Heart right ventricle (tissue), 16 donors: ENCODE measurements around the gene UBTF. TPM values are rescaled to one million over a fixed set of nuclear protein-coding genes. Genes with fewer than 3 reads are reported as not detected.

Experiments used
- ATAC-seq, 8 donors: fragments of 200-7000 bp; cut with Tn5 transposase; one replicate each; pipeline ENCODE4 v1.9.1; 2020; ENCODE audit warnings: mild to moderate bottlenecking in 8 of 8, moderate library complexity in 8 of 8, moderate number of reproducible peaks in 1 of 8
- DNase-seq, 2 donors: peaks; one replicate each; pipeline ENCODE4 v3.0.0-alpha.2; 2020
- H3K27ac ChIP-seq, 10 donors: fragments of 200-600 bp; sonication (generic) in 2 of 10; one replicate each; pipeline versions ENCODE4 v1.5.0 to v1.8.0; 2020 to 2022; ENCODE audit warnings: mild to moderate bottlenecking in 3 of 10
- H3K27me3 ChIP-seq, 7 donors: fragments of 200-600 bp; one replicate each; pipeline ENCODE4 v1.8.0; 2021 to 2022; ENCODE audit warnings: mild to moderate bottlenecking in 2 of 7
- H3K36me3 ChIP-seq, 9 donors: fragments of 200-600 bp; sonication (generic) in 1 of 9; one replicate each; pipeline versions ENCODE4 v1.5.0 to v1.8.0; 2020 to 2022; ENCODE audit warnings: mild to moderate bottlenecking in 2 of 9
- H3K4me1 ChIP-seq, 9 donors: fragments of 200-600 bp; sonication (generic) in 1 of 9; one replicate each; pipeline versions ENCODE4 v1.5.0 to v1.8.0; 2020 to 2022; ENCODE audit warnings: mild to moderate bottlenecking in 4 of 9
- H3K4me3 ChIP-seq, 10 donors: fragments of 200-600 bp; sonication (generic) in 2 of 10; one replicate each; pipeline versions ENCODE4 v1.5.0 to v1.8.0; 2020 to 2022; ENCODE audit warnings: mild to moderate bottlenecking in 7 of 10, moderate library complexity in 2 of 10
- H3K9me3 ChIP-seq, 11 donors: fragments of 200-600 bp in 10 of 11; sonication (generic) in 2 of 11; one replicate each; pipeline versions ENCODE4 v1.5.0 to v1.8.0; 2013 to 2022; ENCODE audit warnings: mild to moderate bottlenecking in 2 of 11, control low read depth in 1 of 11, moderate library complexity in 1 of 11
- WGBS, 2 donors: extraction: QIAGEN DNeasy Blood & Tissue Kit; methylation state at CpG; one replicate each; pipeline ENCODE4 v1.1.7; 2013; ENCODE audit warnings: inconsistent platforms in 1 of 2; 5-methylcytosine and 5-hydroxymethylcytosine counted together
- intact Hi-C, 10 donors: fragments of 100-400 bp; cut with DNase I; formaldehyde crosslinking; loops; one replicate each; pipeline versions ENCODE4 v1.11.1 to v1.14.2; 2022
- polyA plus RNA-seq, 2 donors: library from polyadenylated mRNA; stranded (reverse); fragments of 200-250 nt; gene quantifications; one replicate each; pipeline ENCODE4 v1.2.3, GENCODE V29; 2013
- total RNA-seq, 10 donors: library from RNA; stranded (reverse); fragmentation: NEBNext Ultra II Directional in 3 of 10; extraction: Animal tissue kit (Norgen Biotek cat#: 25700) in 3 of 10; gene quantifications; one replicate each; pipeline versions ENCODE4 v1.2.1 to v1.2.4, GENCODE V29; 2021 to 2023
- TF ChIP-seq, protein P1 (sequence below), 9 donors: fragments of 200-600 bp; sonication (generic) in 2 of 9; IDR thresholded peaks; one replicate each; pipeline versions ENCODE4 v1.5.0 to v1.8.0; 2021 to 2022; ENCODE audit warnings: antibody characterized with exemption in 9 of 9, mild to moderate bottlenecking in 5 of 9, moderate library complexity in 1 of 9
- donor health status: Arrhythmogenic right ventricular cardiomyopathy.
- donor health status: ischemic (EF 13 %, LVEDD 7.1; RV severe dilation, severe dysfunction).
- donor health status: healthy with polysubstance abuse.
- donor health status: DM: no; HTN: yes; CAD: no.
- donor health status: DM: no; HTN: no; CAD: no.
- donor health status: ischemic (EF 25% LVEDD 6.9; RV normal size, moderate dysfunction).
- donor health status: ischemic (EF 25% LVEDD 5.7; RV mildly dilated, moderate dysfunction).
- donor health status: healthy.
- donor health status: DM: yes; HTN: yes; CAD: no.
- donor health status: Ischemic cardiomyopathy.
- donor health status: ischemic (EF 35%, LVEDD 5.7; RV mildly dilated, moderate dysfunction).
- donor health status: nonischemic (EF 11% LVEDD 7.7; RV severe dilation, severe dysfunction).
- donor health status: DM: yes; HTN: yes; CAD: no.
- donor health status: PGD.
- donor health status: ischemic (EF 29% LVEDD 5.4; RV normal size, mild dysfunction).
- donor health status: nonischemic (EF 23%, LVEDD 6.1; RV moderate dilation, normal function).

Gene UBTF
- total and polyA plus RNA-seq, 12 donors: 30.8 to 56.3 (median 40.9) TPM

DNA sequence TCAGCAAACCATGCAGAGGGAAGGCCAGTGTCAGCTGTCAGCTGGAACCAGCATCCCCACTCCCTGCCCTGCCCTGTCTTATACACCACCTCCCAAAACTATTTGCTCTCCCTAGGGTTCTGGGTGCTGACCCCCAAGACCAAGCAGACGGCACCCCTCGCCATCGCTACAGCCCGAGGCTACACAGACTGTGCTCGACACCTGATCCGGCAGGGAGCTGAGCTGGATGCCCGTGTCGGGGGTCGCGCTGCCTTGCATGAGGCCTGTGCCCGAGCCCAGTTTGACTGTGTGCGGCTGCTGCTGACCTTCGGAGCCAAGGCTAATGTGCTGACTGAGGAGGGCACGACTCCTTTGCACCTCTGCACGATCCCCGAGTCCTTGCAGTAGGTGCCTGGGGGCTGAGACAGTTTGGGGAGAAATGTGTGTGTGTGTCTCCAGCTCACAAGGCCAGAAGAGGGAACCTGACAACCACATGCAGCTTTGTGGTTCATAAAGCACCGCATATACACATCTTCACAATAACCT lies 47.5 kb downstream of the UBTF start:
- H3K36me3 ChIP-seq: peaks cover 0 to 33% (median 0%) of the 10 kb centered on the region in 9 donors
- DNase-seq (no peak), ATAC-seq (no peak)
- peak overlapping the region in 1 of 10 donors; percentile 89 for H3K27ac ChIP-seq
- intact Hi-C loops: no loop called here
- H3K4me1 ChIP-seq: peaks cover 0 to 33% (median 13%) of the 10 kb centered on the region in 9 donors
- TF ChIP-seq, protein P1, sequence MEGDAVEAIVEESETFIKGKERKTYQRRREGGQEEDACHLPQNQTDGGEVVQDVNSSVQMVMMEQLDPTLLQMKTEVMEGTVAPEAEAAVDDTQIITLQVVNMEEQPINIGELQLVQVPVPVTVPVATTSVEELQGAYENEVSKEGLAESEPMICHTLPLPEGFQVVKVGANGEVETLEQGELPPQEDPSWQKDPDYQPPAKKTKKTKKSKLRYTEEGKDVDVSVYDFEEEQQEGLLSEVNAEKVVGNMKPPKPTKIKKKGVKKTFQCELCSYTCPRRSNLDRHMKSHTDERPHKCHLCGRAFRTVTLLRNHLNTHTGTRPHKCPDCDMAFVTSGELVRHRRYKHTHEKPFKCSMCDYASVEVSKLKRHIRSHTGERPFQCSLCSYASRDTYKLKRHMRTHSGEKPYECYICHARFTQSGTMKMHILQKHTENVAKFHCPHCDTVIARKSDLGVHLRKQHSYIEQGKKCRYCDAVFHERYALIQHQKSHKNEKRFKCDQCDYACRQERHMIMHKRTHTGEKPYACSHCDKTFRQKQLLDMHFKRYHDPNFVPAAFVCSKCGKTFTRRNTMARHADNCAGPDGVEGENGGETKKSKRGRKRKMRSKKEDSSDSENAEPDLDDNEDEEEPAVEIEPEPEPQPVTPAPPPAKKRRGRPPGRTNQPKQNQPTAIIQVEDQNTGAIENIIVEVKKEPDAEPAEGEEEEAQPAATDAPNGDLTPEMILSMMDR (IDR thresholded peaks at IDR 0.05): no peak
- 77 to 78% methylated on average over 17 of the region's 17 CpGs for WGBS, 2 donors
- H3K4me3 ChIP-seq: no peak overlapping the region
- no peaks in the 10 kb centered on the region for H3K27me3 ChIP-seq
- no peaks in the 10 kb centered on the region for H3K9me3 ChIP-seq

DNA sequence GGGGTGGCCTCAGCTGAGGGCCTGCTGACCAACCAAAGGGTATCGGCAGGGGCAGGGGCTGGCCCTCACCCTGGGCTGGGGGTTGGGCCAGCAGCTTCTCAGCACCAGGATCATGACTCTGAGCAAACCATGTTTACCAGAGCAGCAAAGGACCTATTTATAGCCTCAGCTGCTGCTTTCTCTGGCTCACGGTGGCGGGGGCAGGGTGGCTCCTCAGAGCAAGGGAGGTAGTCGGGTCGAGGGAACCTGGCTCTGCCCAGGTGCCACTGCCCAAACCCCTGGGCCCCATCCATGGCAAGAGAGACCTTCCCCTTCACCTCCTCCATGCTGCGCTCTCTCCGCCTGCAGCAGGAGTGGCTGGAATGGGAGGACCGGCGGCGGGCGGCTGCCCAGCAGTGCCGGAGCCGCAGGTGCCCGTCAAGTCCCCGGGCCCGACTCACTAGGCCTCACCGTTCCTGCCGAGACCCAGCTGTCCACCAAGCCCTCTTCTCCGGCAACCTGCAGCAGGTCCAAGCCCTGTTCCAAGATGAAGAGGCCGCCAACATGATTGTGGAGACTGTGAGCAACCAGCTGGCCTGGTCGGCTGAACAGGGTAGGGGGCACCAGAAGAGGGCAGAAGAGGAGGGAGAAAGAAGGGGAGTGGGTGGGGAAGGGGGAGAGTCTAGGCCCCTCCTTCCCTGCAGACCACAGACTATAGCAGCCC lies 48.8 kb downstream of the UBTF start, which contains the start of gene ASB16:
Gene ASB16 (plus strand): TSS at position 206 of the 703 bp plus-strand sequence. CDS start 86 bp downstream, at position 292.
- ATAC-seq: peak; percentile 62 to 91 (median 84)
- peak; percentile 52 to 59 for DNase-seq
- intact Hi-C loops: no loop called here
- 12 to 23% methylated on average over 21 of the region's 21 CpGs for WGBS, 2 donors
- Histone ChIP-seq H3K27ac (peak within 1 kb of the TSS; percentile 76 to 92 (median 87)), H3K27me3 (no peaks in the 10 kb centered on the region), H3K4me1 (peaks cover 0 to 33% (median 13%) of the 10 kb centered on the region in 9 donors), H3K4me3 (peak within 1 kb of the TSS; percentile 9 to 60 (median 44)), H3K9me3 (no peaks in the 10 kb centered on the region), H3K36me3 (peaks cover 0 to 25% (median 0%) of the 10 kb centered on the region in 9 donors)
- TF ChIP-seq, protein P1 (IDR thresholded peaks at IDR 0.05): peak in 3 of 9 donors; percentile 16 to 26 (median 21)

DNA sequence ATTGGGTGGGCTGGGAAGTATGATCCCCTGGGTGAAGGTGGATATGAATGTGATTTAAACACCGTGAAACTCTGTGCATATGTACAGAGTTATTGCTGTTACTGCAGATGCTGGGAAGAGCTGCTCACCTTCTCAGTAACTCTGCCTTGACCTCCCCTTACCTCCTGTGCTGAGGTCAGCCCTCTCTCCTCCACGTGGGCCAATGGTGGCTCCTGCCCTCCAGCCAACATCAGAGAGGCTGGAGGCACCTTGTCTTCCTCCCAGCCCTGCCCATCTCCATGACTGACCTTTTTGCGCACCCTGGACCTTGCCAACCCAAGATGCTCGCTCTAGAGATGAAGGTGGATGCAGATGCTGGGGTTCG lies 49.4 kb downstream of the UBTF start:
- intact Hi-C loops: no loop called here
- DNase-seq (no peak), ATAC-seq (peak in 6 of 8 donors; percentile 4 to 31 (median 8))
- H3K27me3 ChIP-seq: no peaks in the 10 kb centered on the region
- WGBS, 2 donors: 31 to 46% methylated on average over 5 of the region's 5 CpGs
- no peaks in the 10 kb centered on the region for H3K9me3 ChIP-seq
- H3K4me1 ChIP-seq: peaks cover 0 to 33% (median 13%) of the 10 kb centered on the region in 9 donors
- H3K27ac ChIP-seq: peak overlapping the region; percentile 76 to 92 (median 87)
- peaks cover 0 to 21% (median 0%) of the 10 kb centered on the region in 9 donors for H3K36me3 ChIP-seq
- H3K4me3 ChIP-seq: peak overlapping the region in 8 of 10 donors; percentile 35 to 60 (median 48)
- TF ChIP-seq, protein P1 (IDR thresholded peaks at IDR 0.05): no peak

DNA sequence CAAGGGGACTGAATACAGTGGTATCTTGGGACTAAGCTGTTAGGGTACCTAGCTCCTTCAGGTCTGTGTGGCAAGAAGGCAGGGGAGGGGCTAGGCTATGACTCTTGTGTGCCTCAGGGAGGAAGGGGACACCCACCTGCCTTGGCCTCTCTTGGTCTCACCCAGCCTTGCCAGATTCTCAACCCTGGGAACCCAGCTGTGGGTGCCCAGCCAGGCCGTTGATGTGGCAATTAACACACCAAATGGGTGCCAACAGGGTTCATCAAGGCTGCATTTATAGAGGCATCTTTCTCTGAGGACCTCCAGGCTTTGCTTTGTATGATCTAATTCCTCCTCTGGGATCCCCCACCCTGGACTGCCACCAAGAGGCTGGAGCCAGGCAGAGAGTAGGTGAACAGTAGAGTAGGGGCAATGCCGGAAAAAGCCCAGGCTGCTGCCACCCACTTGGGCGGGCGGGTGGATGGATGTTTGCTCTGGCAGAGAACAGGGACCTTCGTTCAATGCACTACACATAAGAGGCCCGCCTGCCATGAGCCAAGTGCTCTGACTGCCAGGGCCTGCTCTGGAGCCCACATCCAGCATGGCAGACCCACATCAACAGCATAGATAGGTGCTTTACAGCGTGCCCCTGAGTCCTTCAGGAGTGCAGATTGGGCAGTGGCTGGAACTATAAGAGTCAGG lies 52.2 kb downstream of the UBTF start:
- H3K4me3 ChIP-seq: no peak overlapping the region
- H3K36me3 ChIP-seq: peaks cover 0 to 3% (median 0%) of the 10 kb centered on the region in 9 donors
- peak overlapping the region in 3 of 10 donors; percentile 10 to 56 (median 15) for H3K27ac ChIP-seq
- no peaks in the 10 kb centered on the region for H3K9me3 ChIP-seq
- peaks cover 0 to 33% (median 13%) of the 10 kb centered on the region in 9 donors for H3K4me1 ChIP-seq
- no peaks in the 10 kb centered on the region for H3K27me3 ChIP-seq
- 54 to 62% methylated on average over 7 of the region's 7 CpGs for WGBS, 2 donors
- intact Hi-C loops: loop anchor here in 2 of 10 donors (5.0 to 10.0 kb wide), 2 partner anchors 223 to 225 kb away; partner anchors contain the start of gene PPY (in 2 of the 2)
- no peak for DNase-seq
- TF ChIP-seq, protein P1 (IDR thresholded peaks at IDR 0.05): no peak
- ATAC-seq: peak in 4 of 8 donors; percentile 21 to 37 (median 32)
